ENCODE data around the gene TOM1L2. TPM values are rescaled to one million over a fixed set of nuclear protein-coding genes. Genes with fewer than 3 reads are reported as not detected.

TOM1L2 gene
- total RNA-seq, 1 experiment from 2014 or later: 24.1 TPM

- Histone ChIP-seq H3K9me3 (ENCODE audit: control insufficient read depth in 1 of 2, insufficient read depth in 1 of 2, low read depth in 1 of 2, low read length in 2 of 2) (no peaks in the 10 kb centered on the region), H3K4me3 (replicated peaks in 1 of 2; ENCODE audit: low read depth in 1 of 2, low read length in 2 of 2) (no peak overlapping the region), H2AFZ (ENCODE audit: low read depth, low read length, poor library complexity, severe bottlenecking) (no peak overlapping the region), H3K4me1 (ENCODE audit: control insufficient read depth in 1 of 2, insufficient read depth in 2 of 2, low read length in 2 of 2) (peaks cover 50 to 51% of the 10 kb centered on the region in 2 experiments), H3K9me2 (ENCODE audit: insufficient read depth) (no peaks in the 10 kb centered on the region), H3K4me2 (ENCODE audit: low read length) (peak overlapping the region; percentile 5; the same call in 1 of the 2 replicates), H3K79me2 (ENCODE audit: insufficient read depth, low read length) (peaks cover 63% of the 10 kb centered on the region), H3K27ac (ENCODE audit: low read depth, low read length) (peak overlapping the region; percentile 83), H4K20me1 (ENCODE audit: insufficient read depth) (no peaks in the 10 kb centered on the region; the same call in 1 of the 2 replicates), H3K36me3 (ENCODE audit: control insufficient read depth in 1 of 2, insufficient read depth in 2 of 2, low read length in 2 of 2) (peaks cover 30 to 69% of the 10 kb centered on the region in 2 experiments), H3K27me3 (ENCODE audit: insufficient read depth, low read length) (no peaks in the 10 kb centered on the region), H3K9ac (ENCODE audit: low read length) (no peak overlapping the region)
- no TSS peak for BruUV-seq (replicated peaks)
- TF ChIP-seq TCF7L2 (IDR thresholded peaks at IDR 0.05; ENCODE audit: borderline replicate concordance, extremely low read depth, insufficient read depth, insufficient read length): no peak
- peak; percentile 40; the same call in 1 of the 2 replicates for TF ChIP-seq POLR2AphosphoS5 (IDR thresholded peaks at IDR 0.05; ENCODE audit: low read depth, low read length)
- ATAC-seq (peak; percentile 58), DNase-seq (ENCODE audit: low read depth, low spot score) (no peak)
- POLR2A ChIA-PET: interaction anchor here (1.0 to 1.5 kb wide), 3 partner anchors 18 to 23 kb away, joined by 3 to 8 read pairs (median 4); partner anchors contain the start of gene SREBF1
- CTCF ChIA-PET: no interaction called here
- intact Hi-C loops (cut with micrococcal nuclease): no loop called here
- RAD21 ChIA-PET (ENCODE audit: low non-redundant PET in 1 of 2, low total read pairs in 2 of 2, uncharacterized antibody in 2 of 2, unreplicated experiment in 2 of 2): interaction anchor here in 1 of 2 experiments (1.2 kb wide), 1 partner anchor 42 kb away, joined by 3 read pairs; no protein-coding TSS in a partner anchor
These were observed 154.1 kb downstream of the TOM1L2 start for GRCh38 chr17:17818088-17818526.

- ChIA-PET POLR2A (interaction anchor here (1.0 to 1.5 kb wide), 3 partner anchors 19 to 24 kb away, joined by 3 to 8 read pairs (median 4); partner anchors contain the start of gene SREBF1), CTCF (no interaction called here), RAD21 (ENCODE audit: low non-redundant PET in 1 of 2, low total read pairs in 2 of 2, uncharacterized antibody in 2 of 2, unreplicated experiment in 2 of 2) (interaction anchor here in 1 of 2 experiments (1.2 kb wide), 1 partner anchor 43 kb away, joined by 3 read pairs; no protein-coding TSS in a partner anchor)
- Histone ChIP-seq H3K27ac (ENCODE audit: low read depth, low read length) (peak overlapping the region; percentile 41; the same call in 1 of the 2 replicates), H3K9me2 (ENCODE audit: insufficient read depth) (no peaks in the 10 kb centered on the region), H3K36me3 (ENCODE audit: control insufficient read depth in 1 of 2, insufficient read depth in 2 of 2, low read length in 2 of 2) (peaks cover 30 to 75% of the 10 kb centered on the region in 2 experiments), H3K4me2 (ENCODE audit: low read length) (no peak overlapping the region), H3K9ac (ENCODE audit: low read length) (no peak overlapping the region), H3K27me3 (ENCODE audit: insufficient read depth, low read length) (no peaks in the 10 kb centered on the region), H3K4me3 (replicated peaks in 1 of 2; ENCODE audit: low read depth in 1 of 2, low read length in 2 of 2) (no peak overlapping the region), H3K79me2 (ENCODE audit: insufficient read depth, low read length) (peaks cover 59% of the 10 kb centered on the region), H3K4me1 (ENCODE audit: control insufficient read depth in 1 of 2, insufficient read depth in 2 of 2, low read length in 2 of 2) (peaks cover 46 to 48% of the 10 kb centered on the region in 2 experiments), H4K20me1 (ENCODE audit: insufficient read depth) (no peaks in the 10 kb centered on the region; the same call in 1 of the 2 replicates), H3K9me3 (ENCODE audit: control insufficient read depth in 1 of 2, insufficient read depth in 1 of 2, low read depth in 1 of 2, low read length in 2 of 2) (no peaks in the 10 kb centered on the region), H2AFZ (ENCODE audit: low read depth, low read length, poor library complexity, severe bottlenecking) (no peak overlapping the region)
- BruUV-seq (replicated peaks): no TSS peak
- TF ChIP-seq SP1 (IDR thresholded peaks at IDR 0.05; ENCODE audit: low read depth) (no peak), ELF1 (IDR thresholded peaks at IDR 0.05; ENCODE audit: borderline replicate concordance, low read depth) (no peak), CBX3 (IDR thresholded peaks at IDR 0.05; ENCODE audit: low read depth) (no peak), YY1 (IDR thresholded peaks at IDR 0.05; ENCODE audit: extremely low read depth, insufficient replicate concordance, low read depth, low read length) (no peak), EZH2phosphoT487 (IDR thresholded peaks at IDR 0.05; ENCODE audit: borderline replicate concordance) (no peak), EGR1 (IDR thresholded peaks at IDR 0.05; ENCODE audit: low read depth) (no peak), POLR2AphosphoS5 (IDR thresholded peaks at IDR 0.05; ENCODE audit: low read depth, low read length) (no peak; the same call in 1 of the 2 replicates), ZFX (IDR thresholded peaks at IDR 0.05) (no peak), POLR2A (IDR thresholded peaks at IDR 0.05; ENCODE audit: borderline replicate concordance, extremely low read depth, insufficient read depth, insufficient read length) (no peak), MAX (IDR thresholded peaks at IDR 0.05) (no peak), ATF3 (IDR thresholded peaks at IDR 0.05) (no peak), SIN3A (IDR thresholded peaks at IDR 0.05; ENCODE audit: low read depth) (no peak), CEBPB (IDR thresholded peaks at IDR 0.05; ENCODE audit: low read depth) (no peak), RAD21 (IDR thresholded peaks at IDR 0.05; ENCODE audit: low read depth) (no peak), SRF (IDR thresholded peaks at IDR 0.05; ENCODE audit: low read depth) (no peak), JUND (IDR thresholded peaks at IDR 0.05) (no peak), CTCF (IDR thresholded peaks at IDR 0.05 in 2 of 3, conservative IDR thresholded peaks at IDR 0.05 in 1 of 3; ENCODE audit: borderline replicate concordance in 1 of 3, insufficient read depth in 1 of 3, low read depth in 2 of 3, low read length in 2 of 3) (no peak), FOSL1 (IDR thresholded peaks at IDR 0.05; ENCODE audit: low read depth) (no peak)
- intact Hi-C loops (cut with micrococcal nuclease): no loop called here
- DNase-seq (ENCODE audit: low read depth, low spot score) (no peak), ATAC-seq (no peak)
These were observed 154.7 kb downstream of the TOM1L2 start for GRCh38 chr17:17817552-17817947.
